Gastrocnemius medialis (tissue), 4 donors: ENCODE data around the gene TNFAIP8. TPM values are rescaled to one million over a fixed set of nuclear protein-coding genes. Genes with fewer than 3 reads are reported as not detected.

Experiments used
- ATAC-seq, 2 donors: fragments of 150-250 bp; one replicate each; pipeline ENCODE4 v1.9.1; 2016
- DNase-seq, 2 donors: peaks; one replicate each; pipeline ENCODE4 v3.0.0-alpha.2; 2019
- H3K27ac ChIP-seq, 4 donors: fragments of 200-600 bp; sonication (generic); 1 replicate in 1 of 4; 2 replicates in 3 of 4; pipeline ENCODE4 v1.5.1; 2016 to 2018; ENCODE audit warnings: mild to moderate bottlenecking in 2 of 4, moderate library complexity in 1 of 4
- H3K27me3 ChIP-seq, 3 donors: fragments of 200-600 bp; sonication (generic) in 2 of 3; 1 replicate in 1 of 3; 2 replicates in 2 of 3; pipeline versions ENCODE4 v1.5.1 to v1.6.0; 2016 to 2019; ENCODE audit warnings: mild to moderate bottlenecking in 1 of 3, moderate library complexity in 1 of 3
- H3K36me3 ChIP-seq, 2 donors: fragments of 200-600 bp; sonication (generic) in 1 of 2; one replicate each; pipeline ENCODE4 v1.5.1; 2017 to 2018
- H3K4me1 ChIP-seq, 2 donors: fragments of 200-600 bp; sonication (generic) in 1 of 2; one replicate each; pipeline ENCODE4 v1.5.1; 2016 to 2017; ENCODE audit warnings: mild to moderate bottlenecking in 2 of 2
- H3K4me3 ChIP-seq, 4 donors: fragments of 200-600 bp; sonication (generic) in 3 of 4; 1 replicate in 1 of 4; 2 replicates in 3 of 4; pipeline ENCODE4 v1.5.1; 2016 to 2019; ENCODE audit warnings: mild to moderate bottlenecking in 2 of 4
- H3K9me3 ChIP-seq, 3 donors: fragments of 200-600 bp; sonication (generic) in 2 of 3; 1 replicate in 1 of 3; 2 replicates in 2 of 3; pipeline ENCODE4 v1.5.1; 2016 to 2019
- POLR2A ChIP-seq, 2 donors: fragments of 450-650 bp; IDR thresholded peaks; one replicate each; pipeline ENCODE4 v1.6.1; 2017; ENCODE audit warnings: antibody characterized with exemption in 2 of 2, mild to moderate bottlenecking in 2 of 2, moderate library complexity in 2 of 2
- in situ Hi-C, 4 donors: fragments of 200-750 bp; cut with MboI; loops; one replicate each; pipeline versions ENCODE4 v1.15.0 to v1.8.0; 2017; ENCODE audit warnings: low sequenced_read_pairs in 4 of 4
- intact Hi-C: fragments of 100-400 bp; cut with DNase I; formaldehyde crosslinking; loops from one replicate; pipeline ENCODE4 v1.15.1; 2023; ENCODE audit warnings: low total_unique reads
- total RNA-seq, 4 donors: library from RNA; depleted of rRNA; stranded (reverse); fragments of >200 nt; gene quantifications; one replicate each; pipeline versions ENCODE4 v1.1.0 to v1.2.3, GENCODE V29; 2016
- TF ChIP-seq, protein P1 (sequence below), 5 experiments: fragments of 450-650 bp in 3 of 5; fragments of 200-600 bp in 2 of 5; sonication (generic) in 2 of 5; IDR thresholded peaks in 4 of 5; conservative IDR thresholded peaks in 1 of 5; 1 replicate in 4 of 5; 2 replicates in 1 of 5; pipeline ENCODE4 v1.5.1; 2016 to 2019; ENCODE audit warnings: antibody characterized with exemption in 5 of 5, mild to moderate bottlenecking in 3 of 5, moderate library complexity in 3 of 5

Gene TNFAIP8
- total RNA-seq, 4 donors from 2014 or later: 0.20 to 5.8 (median 2.0) TPM

DNA sequence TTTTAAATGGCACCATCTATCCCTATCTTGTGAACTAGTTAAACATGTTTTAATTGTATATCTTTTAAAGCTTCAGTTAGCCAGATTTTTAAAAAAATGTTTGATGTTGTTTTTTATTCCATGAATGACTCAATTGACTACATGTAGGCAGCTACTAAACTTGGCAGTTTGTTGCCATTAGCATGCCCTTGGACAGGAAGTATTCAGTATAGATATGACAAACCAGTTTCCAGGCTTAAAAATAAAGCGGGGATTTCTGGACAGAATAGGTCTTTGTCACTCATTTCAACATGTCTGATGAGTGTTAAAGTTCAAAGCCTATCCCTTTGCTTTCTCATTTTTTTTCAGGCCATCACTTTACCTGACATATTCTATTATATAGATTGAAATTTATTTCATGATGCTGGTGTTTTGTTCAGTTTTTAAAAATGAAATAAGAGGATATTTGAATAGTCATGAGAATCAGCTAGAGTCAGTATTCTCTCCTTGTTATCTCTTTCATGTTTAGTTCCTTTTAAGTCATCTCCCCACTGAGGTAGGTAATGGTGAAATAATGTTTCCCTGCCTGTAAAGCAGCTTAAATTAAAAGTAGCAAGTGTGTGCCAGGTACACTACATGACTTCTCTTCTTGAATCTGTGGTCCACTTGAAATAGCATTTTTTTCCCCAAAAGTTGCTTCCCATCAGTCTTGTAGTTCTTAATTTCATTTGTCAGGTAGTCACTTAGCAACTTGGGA lies 11.9 kb downstream of the TNFAIP8 start:
- H3K4me1 ChIP-seq: no peaks in the 10 kb centered on the region
- intact Hi-C loops (no loop called here), in situ Hi-C loops (no loop called here)
- H3K27me3 ChIP-seq: no peaks in the 10 kb centered on the region
- no peak for DNase-seq
- TF ChIP-seq POLR2A (IDR thresholded peaks at IDR 0.05): no peak
- TF ChIP-seq, protein P1, sequence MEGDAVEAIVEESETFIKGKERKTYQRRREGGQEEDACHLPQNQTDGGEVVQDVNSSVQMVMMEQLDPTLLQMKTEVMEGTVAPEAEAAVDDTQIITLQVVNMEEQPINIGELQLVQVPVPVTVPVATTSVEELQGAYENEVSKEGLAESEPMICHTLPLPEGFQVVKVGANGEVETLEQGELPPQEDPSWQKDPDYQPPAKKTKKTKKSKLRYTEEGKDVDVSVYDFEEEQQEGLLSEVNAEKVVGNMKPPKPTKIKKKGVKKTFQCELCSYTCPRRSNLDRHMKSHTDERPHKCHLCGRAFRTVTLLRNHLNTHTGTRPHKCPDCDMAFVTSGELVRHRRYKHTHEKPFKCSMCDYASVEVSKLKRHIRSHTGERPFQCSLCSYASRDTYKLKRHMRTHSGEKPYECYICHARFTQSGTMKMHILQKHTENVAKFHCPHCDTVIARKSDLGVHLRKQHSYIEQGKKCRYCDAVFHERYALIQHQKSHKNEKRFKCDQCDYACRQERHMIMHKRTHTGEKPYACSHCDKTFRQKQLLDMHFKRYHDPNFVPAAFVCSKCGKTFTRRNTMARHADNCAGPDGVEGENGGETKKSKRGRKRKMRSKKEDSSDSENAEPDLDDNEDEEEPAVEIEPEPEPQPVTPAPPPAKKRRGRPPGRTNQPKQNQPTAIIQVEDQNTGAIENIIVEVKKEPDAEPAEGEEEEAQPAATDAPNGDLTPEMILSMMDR (IDR thresholded peaks at IDR 0.05 in 4 of 5, conservative IDR thresholded peaks at IDR 0.05 in 1 of 5): no peak
- H3K9me3 ChIP-seq: no peaks in the 10 kb centered on the region
- no peak for ATAC-seq
- no peaks in the 10 kb centered on the region for H3K36me3 ChIP-seq
- no peak overlapping the region for H3K27ac ChIP-seq
- H3K4me3 ChIP-seq: no peak overlapping the region

DNA sequence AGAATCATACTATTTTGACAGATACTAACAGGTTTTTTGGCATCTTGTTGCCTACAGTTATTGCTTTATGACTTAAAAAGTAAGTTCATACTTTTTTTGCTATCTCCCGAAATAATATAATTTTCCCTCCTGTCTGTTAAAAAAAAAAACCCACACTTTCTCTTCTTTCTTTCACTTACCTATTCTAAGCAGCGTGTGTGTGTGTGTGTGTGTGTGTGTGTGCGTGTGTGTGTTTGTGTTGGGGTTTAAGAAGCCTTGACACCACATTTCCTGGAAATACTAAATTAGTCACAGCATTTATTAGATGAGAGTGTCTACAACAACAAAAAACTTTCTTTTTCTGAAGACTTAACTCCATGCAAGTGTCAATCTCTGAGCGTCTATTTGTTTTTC lies 12.4 kb downstream of the TNFAIP8 start:
- no peak overlapping the region for H3K27ac ChIP-seq

DNA sequence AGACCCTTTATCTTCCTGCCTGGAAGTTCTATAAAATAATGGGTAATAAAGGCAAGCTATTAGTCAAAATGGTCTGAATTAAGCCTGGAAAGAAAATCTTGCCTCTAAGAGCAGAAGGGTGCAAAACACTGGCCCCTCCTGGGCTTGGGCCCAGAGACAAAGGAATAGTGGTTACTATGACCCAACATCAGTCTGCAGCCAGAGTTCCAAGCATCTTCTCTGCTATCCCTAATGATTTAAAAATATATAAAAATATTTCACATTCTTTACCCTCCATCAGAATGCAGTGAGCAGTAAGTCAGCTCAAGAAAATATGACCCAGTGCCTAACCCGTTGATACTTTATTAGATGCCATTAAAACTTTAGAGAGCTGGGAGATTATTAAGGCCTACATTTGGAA lies 14.7 kb downstream of the TNFAIP8 start:
- in situ Hi-C loops: no loop called here
- Histone ChIP-seq H3K9me3 (no peaks in the 10 kb centered on the region), H3K4me3 (no peak overlapping the region), H3K27me3 (no peaks in the 10 kb centered on the region), H3K36me3 (no peaks in the 10 kb centered on the region), H3K27ac (no peak overlapping the region), H3K4me1 (no peaks in the 10 kb centered on the region)
- no peak for ATAC-seq
- intact Hi-C loops: no loop called here
- TF ChIP-seq, protein P1 (IDR thresholded peaks at IDR 0.05 in 4 of 5, conservative IDR thresholded peaks at IDR 0.05 in 1 of 5): no peak
- TF ChIP-seq POLR2A (IDR thresholded peaks at IDR 0.05): no peak
- no peak for DNase-seq

More for the DNA sequence above, 12.4 kb downstream of the TNFAIP8 start:
- Histone ChIP-seq H3K9me3 (no peaks in the 10 kb centered on the region), H3K4me3 (no peak overlapping the region), H3K4me1 (no peaks in the 10 kb centered on the region), H3K36me3 (no peaks in the 10 kb centered on the region), H3K27me3 (no peaks in the 10 kb centered on the region)
- ATAC-seq: no peak
- TF ChIP-seq, protein P1 (IDR thresholded peaks at IDR 0.05 in 4 of 5, conservative IDR thresholded peaks at IDR 0.05 in 1 of 5): no peak
- TF ChIP-seq POLR2A (IDR thresholded peaks at IDR 0.05): no peak
- intact Hi-C loops: no loop called here
- DNase-seq: no peak
- in situ Hi-C loops: no loop called here

DNA sequence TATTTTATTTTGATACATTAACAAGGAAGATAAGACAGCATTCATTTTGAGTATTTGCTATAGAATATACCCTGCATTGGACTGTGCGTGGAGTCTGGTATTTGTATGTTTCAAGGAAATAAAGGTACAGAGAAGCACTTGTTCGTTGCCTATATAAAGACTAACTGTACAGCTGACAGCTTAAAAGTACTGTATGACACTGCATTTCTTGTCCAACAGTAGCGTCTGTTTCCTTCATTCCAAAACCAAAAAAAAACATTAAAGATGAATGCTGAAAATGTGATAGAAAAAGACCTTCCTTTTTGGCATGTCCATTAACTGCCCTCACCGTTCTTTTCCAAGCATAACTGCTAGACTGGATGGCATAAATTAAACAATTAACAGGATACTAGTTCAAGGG lies 15.3 kb downstream of the TNFAIP8 start:
- intact Hi-C loops: no loop called here
- Histone ChIP-seq H3K27ac (no peak overlapping the region), H3K4me1 (no peaks in the 10 kb centered on the region), H3K4me3 (no peak overlapping the region), H3K9me3 (no peaks in the 10 kb centered on the region), H3K27me3 (no peaks in the 10 kb centered on the region), H3K36me3 (no peaks in the 10 kb centered on the region)
- in situ Hi-C loops: no loop called here
- TF ChIP-seq POLR2A (IDR thresholded peaks at IDR 0.05): no peak
- TF ChIP-seq, protein P1 (IDR thresholded peaks at IDR 0.05 in 4 of 5, conservative IDR thresholded peaks at IDR 0.05 in 1 of 5): no peak
- ATAC-seq: no peak
- no peak for DNase-seq

DNA sequence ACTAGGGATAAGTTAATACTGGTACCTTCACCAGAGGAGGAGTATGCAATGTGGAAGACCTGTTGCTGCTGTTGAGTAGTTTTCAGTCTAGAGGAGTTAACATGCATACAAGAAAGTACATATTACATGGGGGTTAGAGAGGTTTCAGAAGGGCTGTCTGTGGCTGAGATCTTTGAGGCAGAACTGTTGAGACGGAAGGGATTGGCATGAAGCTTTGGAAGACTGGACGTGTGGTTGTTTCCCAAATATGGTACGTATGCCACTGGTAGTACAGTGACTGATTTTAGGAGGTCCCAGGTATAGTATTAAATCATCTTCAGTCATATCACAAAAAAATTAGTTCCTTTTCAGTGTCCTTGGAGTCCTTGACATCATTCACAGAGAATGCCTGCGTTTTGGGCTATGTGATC lies 17.6 kb downstream of the TNFAIP8 start:
- intact Hi-C loops (no loop called here), in situ Hi-C loops (no loop called here)
- DNase-seq: no peak
- Histone ChIP-seq H3K27ac (no peak overlapping the region), H3K27me3 (no peaks in the 10 kb centered on the region), H3K4me1 (no peaks in the 10 kb centered on the region), H3K4me3 (no peak overlapping the region), H3K36me3 (no peaks in the 10 kb centered on the region), H3K9me3 (no peaks in the 10 kb centered on the region)
- TF ChIP-seq, protein P1 (IDR thresholded peaks at IDR 0.05 in 4 of 5, conservative IDR thresholded peaks at IDR 0.05 in 1 of 5): no peak
- ATAC-seq: no peak
